WERI-Rb-1 (cell line): Measurements from ENCODE around the gene EPHA4.

Experiments
- DNase-seq: peaks from one replicate; pipeline ENCODE4 v3.0.0-alpha.2; 2020
- H3K27ac ChIP-seq: fragments of 250-450 bp; sonication (Bioruptor Pico); 2 replicates; pipeline ENCODE4 v1.5.1; 2020; ENCODE audit warnings: mild to moderate bottlenecking, moderate library complexity
- H3K27me3 ChIP-seq: fragments of 250-450 bp; sonication (Bioruptor Pico); 2 replicates; pipeline ENCODE4 v1.5.1; 2021; ENCODE audit warnings: mild to moderate bottlenecking, low read depth, moderate library complexity; ENCODE audit not compliant: insufficient read depth, severe bottlenecking
- H3K36me3 ChIP-seq: fragments of 250-450 bp; sonication (Bioruptor Pico); 2 replicates; pipeline ENCODE4 v1.5.1; 2020; ENCODE audit warnings: mild to moderate bottlenecking, moderate library complexity
- H3K4me3 ChIP-seq: 2 replicates; pipeline ENCODE4 v1.5.1; 2011; ENCODE audit warnings: low read depth, mild to moderate bottlenecking, control low read depth, low read length
- H3K9me3 ChIP-seq: fragments of 250-450 bp; sonication (Bioruptor Pico); 2 replicates; pipeline ENCODE4 v1.5.1; 2021; ENCODE audit warnings: mild to moderate bottlenecking, moderate library complexity; ENCODE audit not compliant: severe bottlenecking
- TF ChIP-seq, protein P1 (sequence below): IDR thresholded peaks from 2 replicates; pipeline ENCODE4 v1.5.1; 2011; ENCODE audit warnings: low read depth, mild to moderate bottlenecking, control low read depth, inconsistent platforms, low read length

Gene EPHA4

DNA sequence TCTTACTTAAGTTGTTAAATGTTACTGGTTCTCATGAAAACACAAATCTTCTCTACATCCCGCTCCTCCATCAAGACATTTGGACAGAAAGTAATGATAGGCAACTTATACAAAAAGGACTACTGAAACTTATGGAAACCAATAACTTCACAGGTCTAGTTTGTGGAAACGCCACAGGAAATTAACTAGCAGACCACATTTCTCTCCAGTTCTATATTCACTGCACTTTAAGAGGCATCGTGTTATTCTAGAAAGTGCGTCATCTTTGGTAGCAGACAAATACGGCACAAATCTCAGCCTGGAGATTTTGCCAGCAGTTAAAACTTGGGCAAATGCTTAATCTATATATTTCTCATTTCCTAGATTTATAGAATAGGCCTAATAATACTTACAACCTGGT is 164.3 kb downstream of the EPHA4 start:
- TF ChIP-seq, protein P1, sequence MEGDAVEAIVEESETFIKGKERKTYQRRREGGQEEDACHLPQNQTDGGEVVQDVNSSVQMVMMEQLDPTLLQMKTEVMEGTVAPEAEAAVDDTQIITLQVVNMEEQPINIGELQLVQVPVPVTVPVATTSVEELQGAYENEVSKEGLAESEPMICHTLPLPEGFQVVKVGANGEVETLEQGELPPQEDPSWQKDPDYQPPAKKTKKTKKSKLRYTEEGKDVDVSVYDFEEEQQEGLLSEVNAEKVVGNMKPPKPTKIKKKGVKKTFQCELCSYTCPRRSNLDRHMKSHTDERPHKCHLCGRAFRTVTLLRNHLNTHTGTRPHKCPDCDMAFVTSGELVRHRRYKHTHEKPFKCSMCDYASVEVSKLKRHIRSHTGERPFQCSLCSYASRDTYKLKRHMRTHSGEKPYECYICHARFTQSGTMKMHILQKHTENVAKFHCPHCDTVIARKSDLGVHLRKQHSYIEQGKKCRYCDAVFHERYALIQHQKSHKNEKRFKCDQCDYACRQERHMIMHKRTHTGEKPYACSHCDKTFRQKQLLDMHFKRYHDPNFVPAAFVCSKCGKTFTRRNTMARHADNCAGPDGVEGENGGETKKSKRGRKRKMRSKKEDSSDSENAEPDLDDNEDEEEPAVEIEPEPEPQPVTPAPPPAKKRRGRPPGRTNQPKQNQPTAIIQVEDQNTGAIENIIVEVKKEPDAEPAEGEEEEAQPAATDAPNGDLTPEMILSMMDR, result no peak
- no peaks in the 10 kb centered on the region for H3K36me3 ChIP-seq
- DNase-seq, result no peak

GRCh38 chr2:221405521-221405920 is 166.6 kb downstream of the EPHA4 start:
- Histone ChIP-seq H3K27me3 (no peaks in the 10 kb centered on the region), H3K4me3 (no peak overlapping the region), H3K27ac (no peak overlapping the region), H3K9me3 (no peaks in the 10 kb centered on the region), H3K36me3 (no peaks in the 10 kb centered on the region)
- TF ChIP-seq, protein P1, result no peak
- DNase-seq, result no peak

More for the DNA sequence above, 164.3 kb downstream of the EPHA4 start:
- Histone ChIP-seq H3K9me3 (no peaks in the 10 kb centered on the region), H3K27me3 (no peaks in the 10 kb centered on the region), H3K27ac (no peak overlapping the region), H3K4me3 (no peak overlapping the region)

GRCh38 chr2:221402072-221402471 is 170.0 kb downstream of the EPHA4 start:
- Histone ChIP-seq H3K36me3 (no peaks in the 10 kb centered on the region), H3K9me3 (no peaks in the 10 kb centered on the region), H3K27me3 (no peaks in the 10 kb centered on the region), H3K4me3 (no peak overlapping the region), H3K27ac (no peak overlapping the region)
- no peak for DNase-seq
- TF ChIP-seq, protein P1, result no peak

- no peak for DNase-seq
- Histone ChIP-seq H3K9me3 (no peaks in the 10 kb centered on the region), H3K36me3 (no peaks in the 10 kb centered on the region), H3K27ac (no peak overlapping the region), H3K27me3 (no peaks in the 10 kb centered on the region), H3K4me3 (no peak overlapping the region)
- TF ChIP-seq, protein P1, result no peak
These were observed 171.7 kb downstream of the EPHA4 start for GRCh38 chr2:221400411-221400810.

DNA sequence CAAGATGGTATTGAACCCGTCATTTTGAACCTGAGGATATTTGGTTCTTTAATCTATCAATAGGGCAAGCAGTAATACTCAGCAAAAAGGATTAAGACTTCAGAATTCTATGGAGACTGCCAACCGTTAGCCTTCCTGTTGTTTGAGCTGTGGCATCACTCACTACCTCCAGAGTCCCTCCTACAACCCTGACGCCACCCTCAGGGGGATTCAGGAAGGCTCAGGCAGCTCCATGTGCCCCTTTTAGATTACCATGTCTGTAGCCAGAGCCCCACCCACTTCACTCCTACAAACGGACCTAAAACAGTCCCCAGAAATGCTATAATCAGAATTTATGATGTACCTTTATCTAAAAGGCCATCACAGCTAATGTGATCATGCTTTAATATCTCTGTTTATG is 172.9 kb downstream of the EPHA4 start:
- TF ChIP-seq, protein P1, result no peak
- Histone ChIP-seq H3K27me3 (no peaks in the 10 kb centered on the region), H3K27ac (no peak overlapping the region), H3K36me3 (no peaks in the 10 kb centered on the region), H3K9me3 (no peaks in the 10 kb centered on the region), H3K4me3 (no peak overlapping the region)
- DNase-seq, result no peak

GRCh38 chr2:221397187-221397586 is 174.9 kb downstream of the EPHA4 start:
- Histone ChIP-seq H3K27ac (no peak overlapping the region), H3K27me3 (no peaks in the 10 kb centered on the region), H3K9me3 (no peaks in the 10 kb centered on the region), H3K36me3 (no peaks in the 10 kb centered on the region), H3K4me3 (no peak overlapping the region)
- DNase-seq, result no peak
- TF ChIP-seq, protein P1, result no peak
